HG03159 (cell line): ENCODE measurements around the gene LACTBL1.
"Not testable (repeated sequence)": the region's sequence is repeated elsewhere in the genome, so short reads cannot be mapped to it uniquely, and the experiment has no call there.

Experiments used
- ATAC-seq: cut with Tn5 transposase; IDR thresholded peaks from one replicate; pipeline ENCODE4 v1.9.1; 2021; ENCODE audit warnings: mild to moderate bottlenecking, moderate library complexity; ENCODE audit not compliant: unreplicated experiment

LACTBL1 gene

DNA sequence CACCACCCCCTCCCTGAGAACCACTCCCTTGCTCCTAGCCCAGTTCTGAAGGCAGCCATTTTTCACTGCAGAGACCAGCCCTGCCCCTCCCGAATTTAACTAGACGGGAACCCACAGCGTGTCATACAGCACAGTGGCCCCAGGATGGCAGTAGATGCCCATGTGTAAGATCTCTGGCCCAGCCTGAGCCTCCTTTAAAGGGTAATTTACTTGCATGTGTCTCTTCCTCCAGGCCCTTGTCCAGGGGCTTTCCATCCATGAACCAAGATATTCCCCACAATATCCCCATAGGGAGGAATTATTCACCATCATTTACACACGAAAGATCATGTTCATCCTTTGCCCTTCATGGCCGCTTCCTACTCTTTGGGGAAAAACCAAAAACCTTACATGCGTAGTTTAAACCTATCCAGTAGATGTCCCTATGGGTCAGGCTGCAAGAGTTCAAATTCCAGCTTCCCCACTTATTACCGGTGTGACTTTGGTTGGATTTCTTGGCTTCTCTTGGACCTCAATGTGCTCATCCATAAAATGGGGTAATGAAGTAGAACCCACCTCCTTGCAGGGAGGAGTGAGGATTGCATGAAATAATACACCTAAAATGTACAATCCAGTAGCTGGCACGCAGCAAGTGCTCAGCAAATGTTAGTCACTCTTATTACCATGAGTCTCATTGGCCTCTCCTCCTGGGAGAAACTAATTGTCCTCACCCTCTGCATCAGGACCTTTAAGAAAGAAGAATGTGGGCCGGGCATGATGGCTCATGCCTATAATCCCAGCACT lies 4.0 kb upstream of the LACTBL1 start:
- ATAC-seq: peak; percentile 61

DNA sequence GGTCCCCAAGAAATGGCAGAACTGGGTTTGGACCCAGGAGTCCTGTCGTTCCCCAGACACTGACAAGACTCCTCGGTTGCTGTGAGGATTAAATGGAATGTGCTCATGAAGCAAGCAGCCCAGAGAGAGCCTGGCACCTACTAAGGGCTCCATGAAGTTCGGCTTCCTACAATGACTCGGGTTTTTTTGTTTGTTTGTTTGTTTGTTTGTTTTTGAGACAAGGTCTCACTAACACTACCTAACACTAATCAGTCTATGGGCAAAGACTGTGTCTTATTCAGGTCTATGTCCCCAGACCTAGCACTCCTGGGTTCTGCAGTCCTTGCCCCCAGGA lies 3.4 kb upstream of the LACTBL1 start:
- no peak for ATAC-seq

DNA sequence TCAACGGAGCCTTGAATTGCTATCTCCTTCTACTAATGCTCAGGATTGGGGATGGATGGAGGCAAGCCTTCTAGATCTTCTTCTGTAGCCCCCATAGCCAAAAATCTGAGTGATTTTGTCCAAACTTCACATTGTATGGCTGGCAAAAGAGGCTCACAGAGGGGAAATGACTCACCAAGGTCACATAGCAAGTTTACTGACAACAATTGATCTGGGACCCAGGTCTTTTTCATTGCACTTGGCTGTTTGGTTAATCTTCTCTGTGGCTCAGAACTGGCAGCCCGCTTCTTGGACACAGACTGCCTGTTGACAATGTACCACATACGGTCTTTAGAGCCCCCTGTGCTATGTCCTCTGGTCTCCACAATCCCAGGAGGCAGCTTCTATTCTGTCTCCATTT lies 3.0 kb upstream of the LACTBL1 start:
- ATAC-seq: no peak

DNA sequence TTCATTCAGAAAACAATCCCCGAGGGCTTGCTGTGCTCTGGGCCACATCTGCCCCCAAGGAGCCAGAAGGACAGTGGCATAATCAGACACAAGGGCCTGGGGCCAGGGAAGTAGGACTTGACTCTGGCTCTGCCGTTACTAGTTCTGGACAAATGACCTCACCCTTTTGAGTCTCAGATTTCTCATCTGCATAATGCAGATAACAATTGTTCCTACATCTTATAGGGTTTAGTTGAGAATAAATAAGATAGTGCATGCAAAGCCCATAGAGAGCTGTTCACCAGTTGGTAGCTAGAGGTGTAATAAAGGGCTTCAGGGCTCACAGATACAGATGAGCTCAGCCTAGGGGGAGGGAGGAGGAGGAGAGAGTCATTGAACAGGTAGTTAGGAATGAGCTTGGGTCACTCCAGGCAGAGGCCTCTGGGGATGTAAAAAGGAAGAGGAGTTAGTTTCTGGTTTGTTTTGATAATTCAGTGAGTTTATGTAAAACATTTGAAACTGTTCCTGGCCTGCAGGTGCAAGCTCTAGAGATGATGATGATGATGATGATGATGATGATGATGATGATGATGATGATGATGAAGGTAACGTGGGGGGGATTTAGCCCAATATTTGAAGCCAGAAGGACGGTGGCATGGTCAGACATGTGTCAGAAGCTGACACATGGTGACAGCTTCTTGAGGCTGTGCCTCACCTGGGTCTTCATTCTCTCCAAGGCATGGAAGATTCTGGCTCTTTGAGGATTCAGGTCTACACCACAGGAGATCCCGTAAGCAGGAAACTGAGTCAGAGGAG lies 858 bp downstream of the LACTBL1 start:
- ATAC-seq: no peak

DNA sequence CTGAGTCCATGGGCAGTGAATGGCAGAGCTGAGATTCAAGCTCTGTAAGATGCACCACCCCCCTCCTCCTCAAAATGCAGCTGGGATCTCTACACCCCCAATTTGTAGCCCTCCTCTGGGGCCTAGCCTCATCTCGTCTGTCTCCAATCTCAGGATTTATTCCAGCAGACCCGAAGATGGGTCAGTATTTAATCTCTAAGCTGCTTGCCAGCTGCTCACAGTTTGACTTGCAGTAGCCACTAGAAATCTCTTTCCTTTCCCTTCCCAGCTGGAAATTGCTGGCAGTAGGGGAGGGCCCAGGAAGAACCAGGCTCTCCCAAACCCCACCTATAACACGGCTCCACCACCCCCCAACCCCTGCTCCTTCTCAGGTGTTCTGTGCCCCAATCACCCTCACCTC lies 1.5 kb downstream of the LACTBL1 start:
- ATAC-seq: no peak

DNA sequence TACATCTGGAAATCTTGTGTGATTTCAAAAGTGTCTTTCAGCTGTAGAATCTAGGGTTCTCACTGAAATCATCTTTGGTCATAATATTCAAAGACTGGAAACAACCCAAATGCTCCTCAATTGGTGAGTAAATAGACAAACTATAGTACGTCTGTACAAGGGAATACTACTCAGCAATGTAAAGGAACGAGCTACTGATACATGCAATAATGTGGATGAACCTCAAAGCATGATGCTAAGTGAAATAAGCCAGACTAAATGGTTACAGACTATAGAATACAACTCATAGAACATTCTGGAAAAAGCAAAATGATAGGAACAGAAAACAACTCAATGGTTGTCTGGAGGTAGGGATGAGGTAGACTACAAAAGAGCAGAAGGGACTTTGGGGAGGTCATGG lies 2.6 kb downstream of the LACTBL1 start:
- no peak for ATAC-seq

DNA sequence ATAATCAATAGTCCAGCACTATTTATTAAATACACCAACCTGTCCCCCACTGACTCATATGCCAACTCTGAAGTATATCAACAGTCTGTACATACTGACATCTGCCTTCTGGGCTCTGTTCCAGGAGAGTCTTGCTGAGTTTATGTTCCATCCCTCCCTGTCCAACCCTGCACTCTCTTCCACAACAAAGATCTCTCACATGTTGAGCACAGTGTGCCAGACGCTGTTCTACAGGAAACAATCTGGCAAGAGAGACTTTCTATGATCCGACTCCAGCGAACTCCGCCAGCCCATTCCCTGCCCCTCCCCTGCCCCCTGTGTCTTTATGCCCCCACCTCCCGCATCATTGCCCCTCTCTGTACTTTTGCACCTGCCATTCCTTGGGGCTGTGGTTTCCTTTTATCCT lies 3.4 kb downstream of the LACTBL1 start:
- no peak for ATAC-seq

DNA sequence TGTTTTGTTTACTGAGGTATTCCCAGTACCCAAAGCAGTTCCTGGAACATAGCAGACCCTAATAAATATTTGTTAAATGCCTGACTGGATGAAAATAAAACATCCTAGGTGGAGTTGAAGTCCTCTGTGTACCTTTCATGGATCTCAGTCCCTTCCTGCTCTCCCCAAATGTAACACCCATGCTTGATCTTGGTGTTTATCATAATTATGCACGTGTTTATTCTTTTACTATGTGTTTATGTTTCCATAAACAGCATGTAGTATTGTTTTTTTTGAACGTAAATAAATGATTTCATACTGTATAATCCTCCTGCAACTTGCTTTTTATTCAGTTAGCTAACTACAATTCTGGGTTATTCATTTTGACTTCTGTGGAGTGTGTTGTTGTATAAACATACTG lies 4.8 kb downstream of the LACTBL1 start:
- ATAC-seq: no peak

DNA sequence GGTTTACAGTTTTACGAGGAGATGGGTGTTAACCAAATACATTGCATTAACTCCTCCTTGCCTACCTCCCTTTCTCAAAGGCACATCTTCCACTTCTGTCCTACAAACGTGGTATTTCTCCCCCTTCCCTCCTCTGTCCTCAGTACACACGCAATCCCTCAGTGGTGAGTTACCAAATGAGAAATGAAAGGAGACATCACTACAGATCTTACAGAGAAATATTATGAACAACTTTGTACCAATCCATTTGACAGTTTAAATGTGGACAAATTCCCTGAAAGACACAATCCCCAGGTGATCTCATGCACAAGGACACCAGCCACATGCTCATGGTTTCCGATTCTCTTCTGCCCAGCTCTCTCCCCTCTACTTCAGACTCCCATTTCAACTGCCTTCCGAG lies 6.4 kb downstream of the LACTBL1 start:
- ATAC-seq: no peak

DNA sequence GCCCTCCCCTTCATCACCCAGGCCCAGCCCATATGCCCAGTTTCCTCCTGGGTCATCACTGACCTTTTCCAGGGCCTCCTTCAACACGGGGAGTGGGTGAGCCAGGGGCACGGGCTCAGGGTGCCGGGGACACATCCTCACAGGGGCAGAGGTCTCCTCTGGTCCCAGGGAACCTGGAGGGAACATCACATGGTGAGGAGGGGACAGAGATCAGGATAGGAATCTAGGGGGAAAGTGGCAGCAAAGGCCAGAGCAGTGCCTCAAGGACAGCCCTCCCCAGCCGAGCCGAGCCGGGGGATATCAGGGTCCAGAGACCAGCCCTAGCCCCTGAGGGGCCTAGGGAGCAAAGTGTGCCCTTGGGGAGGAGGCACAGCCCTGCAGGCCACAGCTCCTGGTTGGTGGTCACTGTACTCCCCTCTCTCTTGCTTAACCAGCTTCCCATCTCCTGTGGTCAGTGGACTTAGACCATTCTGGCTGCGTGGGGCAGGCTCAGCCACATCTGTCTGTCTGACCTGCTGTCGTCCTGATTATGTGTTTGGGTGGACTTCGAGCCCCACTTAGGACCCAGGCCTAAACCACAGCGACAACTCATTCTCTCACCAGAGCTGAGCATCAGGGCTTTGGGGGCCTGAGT lies 9.5 kb downstream of the LACTBL1 start:
- no peak for ATAC-seq

DNA sequence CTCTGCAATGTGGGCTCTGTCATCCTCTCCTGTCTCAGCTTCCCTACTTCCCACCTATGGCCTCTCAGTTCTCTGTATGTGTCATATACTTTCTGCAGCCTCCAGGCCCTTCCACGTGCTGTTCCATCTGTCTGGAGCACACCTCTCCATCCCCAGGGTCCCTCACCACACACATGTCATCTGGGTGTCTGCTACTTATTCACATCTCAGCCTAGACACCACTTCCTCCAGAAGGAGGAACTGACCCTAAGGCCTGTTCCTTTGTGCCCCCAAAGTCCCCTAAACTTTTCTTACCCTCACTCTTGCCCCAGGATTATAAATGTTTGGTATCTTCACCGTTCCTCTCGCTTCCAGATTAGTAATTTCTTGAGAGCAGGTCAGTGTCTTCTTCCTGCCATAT lies 10.1 kb downstream of the LACTBL1 start:
- ATAC-seq: no peak

DNA sequence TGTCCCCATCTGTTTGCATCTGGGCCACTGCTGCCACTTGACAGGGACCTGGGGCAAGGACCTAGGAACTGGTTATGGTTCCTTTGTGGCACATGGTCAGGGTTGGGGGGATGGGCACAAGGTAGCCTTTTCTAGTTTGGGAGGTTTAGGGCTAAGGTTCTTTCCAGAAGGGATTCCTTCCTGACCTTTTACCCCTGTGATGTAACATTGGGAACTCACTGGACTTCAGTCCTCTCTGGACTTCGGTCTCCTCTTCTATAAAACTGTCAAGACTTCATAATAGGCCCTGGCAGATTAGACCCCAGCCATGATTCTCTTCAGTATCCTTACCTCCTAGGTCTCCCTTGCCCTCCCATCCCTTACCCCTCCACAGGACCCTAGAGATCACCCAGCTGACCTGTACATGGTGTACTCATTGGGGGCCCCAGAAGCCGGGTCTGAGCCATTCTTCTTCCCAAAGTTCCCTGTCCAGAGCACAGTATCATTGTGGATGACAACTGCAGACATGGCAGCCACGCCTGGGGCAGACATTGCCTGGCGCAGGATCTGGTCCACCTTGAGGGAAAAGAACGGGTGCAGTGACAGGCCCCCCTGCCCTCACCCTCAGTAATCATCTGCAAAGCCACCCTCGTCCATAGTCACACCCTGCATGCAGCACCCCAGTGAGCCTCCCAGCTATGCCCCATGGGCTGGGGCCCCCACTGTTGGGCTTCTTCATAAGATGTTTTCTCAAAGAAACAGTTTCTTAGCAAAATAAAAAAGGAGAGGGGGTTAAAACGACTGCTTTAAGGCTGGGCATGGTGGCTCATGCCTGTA lies 12.9 kb downstream of the LACTBL1 start:
- ATAC-seq: no peak

DNA sequence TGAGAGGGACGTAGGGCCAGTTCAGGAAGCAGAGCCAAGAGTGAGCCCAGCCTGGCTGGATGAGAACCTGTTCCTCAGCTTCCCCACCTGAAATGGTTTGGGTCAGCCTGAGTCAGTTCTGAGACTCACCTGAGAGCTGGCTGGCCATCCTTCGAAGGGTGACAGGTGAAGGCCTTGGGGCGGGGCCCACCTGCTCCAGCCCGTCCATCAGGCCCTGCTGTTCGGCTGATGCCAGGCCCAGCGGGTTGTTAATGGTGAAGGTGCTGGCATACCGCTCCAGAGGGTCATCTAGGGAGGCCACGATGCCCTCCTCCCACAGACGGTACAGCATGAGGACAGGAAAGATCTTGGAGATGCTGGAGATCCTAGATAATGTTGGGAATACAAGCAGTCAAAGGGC lies 14.1 kb downstream of the LACTBL1 start:
- ATAC-seq: no peak

DNA sequence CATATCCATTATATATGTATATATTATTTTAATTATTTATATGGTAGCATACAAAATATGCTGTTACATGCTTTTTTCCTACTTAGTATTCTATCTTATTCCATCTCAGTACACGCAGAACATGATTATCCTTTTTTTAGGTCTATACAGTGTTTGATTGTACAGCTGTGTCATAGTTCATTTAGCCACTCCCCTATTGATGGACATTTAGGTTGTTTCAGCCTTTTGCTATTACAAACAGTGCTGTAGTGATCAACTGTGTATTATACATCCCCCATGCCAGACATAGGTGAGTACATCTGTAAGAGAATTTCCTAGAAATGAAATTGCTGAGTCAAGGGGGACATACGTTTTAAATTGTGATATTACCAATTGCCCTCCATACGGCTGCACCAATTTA lies 15.6 kb downstream of the LACTBL1 start:
- ATAC-seq: no peak

DNA sequence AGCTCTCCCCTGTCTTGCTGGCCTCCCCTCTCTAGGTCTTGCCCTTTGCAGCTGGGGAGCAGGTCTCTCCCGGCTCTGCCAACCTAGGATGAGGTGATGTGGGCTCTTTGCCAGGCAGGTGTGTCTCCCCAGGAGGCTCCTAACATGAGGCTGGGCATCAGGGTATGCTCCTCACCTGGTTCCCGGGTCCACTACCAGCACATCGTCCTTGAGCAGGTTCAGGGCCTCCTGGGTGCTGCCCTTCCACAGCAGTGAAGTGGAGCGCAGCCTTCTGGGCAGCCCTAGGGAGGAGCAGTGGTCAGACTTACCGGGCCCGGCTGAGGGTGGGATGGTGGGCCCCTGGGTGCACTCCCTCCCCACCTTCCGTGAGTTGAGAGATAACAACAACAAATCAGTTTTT lies 17.5 kb downstream of the LACTBL1 start:
- no peak for ATAC-seq

DNA sequence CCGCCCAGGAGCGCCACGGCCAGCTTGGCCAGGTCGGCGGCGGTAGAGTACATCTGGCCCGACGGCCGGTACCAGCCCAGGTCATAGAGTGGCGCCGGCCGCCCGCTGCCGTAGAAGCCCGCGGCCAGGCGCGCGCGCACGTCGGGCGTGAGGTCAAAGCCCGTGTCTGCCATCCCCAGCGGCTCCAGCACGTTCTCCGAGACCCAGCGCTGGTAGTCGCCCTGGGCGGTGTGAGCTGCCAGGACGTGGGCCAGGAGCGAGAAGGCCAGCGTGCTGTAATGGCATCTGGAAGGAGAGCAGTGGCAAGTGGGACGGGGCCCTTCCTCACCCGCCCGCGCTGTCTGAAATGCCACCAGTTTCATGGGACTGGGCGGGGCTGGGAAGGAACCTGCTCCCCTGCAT lies 18.9 kb downstream of the LACTBL1 start:
- ATAC-seq: no peak

DNA sequence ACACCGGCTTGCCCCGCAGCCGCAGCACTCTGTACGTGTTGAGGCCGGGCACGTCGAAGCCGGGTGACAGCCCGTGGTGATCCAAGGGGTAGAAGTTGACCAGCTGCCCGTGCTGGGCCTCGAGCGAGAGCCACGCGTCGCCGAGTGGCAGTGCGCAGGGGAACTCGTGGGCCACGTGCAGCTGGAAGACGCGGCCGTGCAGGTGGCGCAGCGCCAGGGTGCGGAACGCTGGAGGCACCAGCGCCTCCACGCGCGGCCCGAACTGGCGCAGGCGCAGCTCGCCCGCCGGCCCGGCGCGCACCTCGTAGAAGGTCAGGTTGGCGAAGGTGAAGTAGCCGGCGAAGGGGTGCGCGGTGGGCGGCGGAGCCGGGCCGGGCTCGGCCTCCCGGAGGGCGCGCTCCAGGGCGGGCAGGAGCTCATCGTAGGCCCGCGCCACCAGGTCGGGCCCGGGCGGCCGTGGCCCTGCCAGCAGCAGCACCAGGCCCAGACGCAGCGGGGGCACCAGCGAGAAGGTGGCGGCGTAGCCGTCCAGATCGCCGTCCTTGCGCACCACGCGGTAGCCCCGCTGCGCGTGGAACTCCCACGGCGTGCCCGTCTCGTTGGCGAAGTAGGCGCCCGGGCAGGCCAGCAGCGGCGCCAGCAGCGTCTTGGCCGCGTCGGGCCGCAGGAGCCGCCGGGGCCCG lies 19.5 kb downstream of the LACTBL1 start:
- ATAC-seq: no peak

DNA sequence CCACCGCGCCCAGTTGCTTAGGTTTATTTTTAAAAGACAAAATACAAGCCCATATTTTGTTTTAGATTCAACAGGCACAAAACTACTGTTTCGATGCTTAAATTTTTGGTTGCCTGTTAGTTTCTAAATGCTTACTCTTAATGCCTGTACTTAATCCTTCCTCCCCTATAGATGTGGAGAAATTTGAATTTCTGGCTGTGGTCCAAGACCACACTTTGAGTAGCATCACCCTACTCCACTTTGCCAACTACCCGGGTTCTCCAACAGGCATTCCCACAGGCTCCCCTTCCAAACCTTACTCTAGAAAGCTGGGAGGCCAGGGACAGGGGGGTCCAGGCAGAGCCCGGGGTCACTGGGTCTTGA lies 20.0 kb downstream of the LACTBL1 start:
- no peak for ATAC-seq

DNA sequence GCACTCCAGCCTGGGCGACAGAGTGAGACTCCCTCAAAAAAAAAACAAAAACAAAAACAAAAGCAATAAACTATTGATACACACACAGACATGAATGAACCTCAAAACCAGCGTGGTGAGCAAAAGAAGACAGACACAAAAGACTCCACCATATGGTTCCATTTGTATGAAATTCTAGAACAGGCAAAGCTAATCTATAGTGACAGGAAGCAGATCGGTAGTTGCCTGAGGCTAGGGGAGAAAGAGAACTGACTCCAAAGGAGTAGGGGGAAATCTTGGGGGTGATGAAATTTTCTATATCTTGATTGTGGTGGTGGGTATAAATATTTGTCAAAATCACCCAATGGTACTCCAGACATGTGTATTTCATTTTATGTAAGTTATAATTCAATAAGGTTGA lies 20.9 kb downstream of the LACTBL1 start:
- no peak for ATAC-seq

DNA sequence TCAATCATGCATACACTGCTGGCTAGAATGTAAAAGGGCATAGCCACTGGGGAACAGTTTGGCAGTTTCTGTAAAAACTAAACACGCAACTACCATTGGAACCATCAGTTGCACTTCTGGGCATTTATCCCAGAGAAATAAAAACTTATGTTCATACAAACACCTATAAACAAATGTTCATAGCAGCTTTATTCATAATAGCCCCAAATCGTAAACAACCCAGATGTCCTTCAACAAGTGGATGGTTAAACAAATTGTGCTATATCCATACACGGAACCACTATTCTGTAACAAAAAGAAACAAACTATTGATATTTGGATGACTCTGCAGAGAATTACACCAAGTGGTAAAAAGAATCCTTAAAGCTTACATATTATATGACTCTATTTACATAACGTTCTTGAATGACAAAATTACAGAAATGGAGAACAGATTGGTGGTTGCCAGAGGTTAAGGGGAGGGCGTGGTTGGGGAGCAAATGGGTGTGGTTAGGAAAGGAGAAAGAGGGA lies 22.8 kb downstream of the LACTBL1 start:
- ATAC-seq: no peak

DNA sequence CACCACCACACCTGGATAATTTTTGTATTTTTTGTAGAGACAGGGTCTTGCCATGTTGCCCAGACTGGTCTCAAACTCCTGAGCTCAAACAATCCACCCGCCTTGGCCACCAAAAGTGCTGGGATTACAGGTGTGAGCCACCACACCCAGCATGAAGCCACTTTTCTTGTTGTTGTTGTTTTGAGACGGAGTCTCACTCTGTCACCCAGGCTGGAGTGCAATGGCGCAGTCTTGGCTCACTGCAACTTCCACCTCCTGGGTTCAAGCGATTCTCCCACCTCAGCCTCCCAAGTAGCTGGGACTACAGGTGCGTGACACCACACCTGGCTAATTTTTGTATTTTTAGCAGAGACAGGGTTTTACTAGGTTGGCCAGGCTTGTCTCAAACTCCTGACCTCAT lies 27.5 kb downstream of the LACTBL1 start:
- ATAC-seq: not testable (repeated sequence)
